Islet of Langerhans (tissue), 1 donor: ENCODE results near the gene DEDD2.

Experiments used
- FAIRE-seq: peaks from one replicate; lab custom pipeline; 2011; peaks lifted over from hg19 to GRCh38; lab: Jason Lieb, UNC

DEDD2 gene

DNA sequence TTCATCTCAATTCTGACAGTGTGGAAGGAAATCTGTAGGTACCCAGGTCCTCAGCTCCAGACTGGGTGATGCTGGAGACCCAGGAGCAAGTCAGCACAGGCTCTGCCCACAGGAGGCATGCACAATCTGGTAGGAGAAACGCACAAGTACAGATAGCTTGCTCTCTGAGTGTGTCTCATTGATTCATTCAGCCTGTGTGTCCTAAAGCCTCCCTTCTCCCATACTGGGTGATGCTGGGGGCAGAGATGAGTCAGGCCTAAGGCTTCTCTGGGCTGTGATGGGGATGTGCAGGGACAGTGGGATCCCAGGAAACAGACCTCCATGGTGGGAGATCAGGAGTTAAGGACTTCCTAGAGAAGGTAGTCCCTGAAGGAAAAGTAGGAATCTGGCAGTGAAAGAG, 9.4 kb upstream of the DEDD2 start:
- no peak for FAIRE-seq

DNA sequence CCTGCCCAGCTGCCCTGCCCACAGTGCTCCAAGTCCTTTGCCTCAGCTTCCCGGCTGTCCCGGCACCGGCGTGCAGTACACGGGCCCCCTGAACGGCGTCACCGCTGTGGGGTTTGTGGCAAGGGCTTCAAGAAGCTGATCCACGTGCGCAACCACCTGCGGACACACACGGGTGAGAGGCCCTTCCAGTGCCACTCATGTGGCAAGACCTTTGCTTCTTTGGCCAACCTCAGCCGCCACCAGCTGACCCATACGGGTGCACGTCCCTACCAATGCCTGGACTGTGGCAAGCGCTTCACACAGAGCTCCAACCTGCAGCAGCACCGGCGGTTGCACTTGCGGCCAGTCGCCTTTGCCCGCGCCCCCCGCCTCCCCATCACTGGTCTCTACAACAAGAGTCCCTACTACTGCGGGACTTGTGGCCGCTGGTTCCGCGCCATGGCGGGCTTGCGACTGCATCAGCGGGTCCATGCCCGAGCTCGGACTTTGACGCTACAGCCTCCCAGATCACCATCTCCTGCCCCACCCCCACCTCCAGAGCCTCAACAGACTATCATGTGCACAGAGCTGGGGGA, 8.3 kb upstream of the DEDD2 start:
- no peak for FAIRE-seq

DNA sequence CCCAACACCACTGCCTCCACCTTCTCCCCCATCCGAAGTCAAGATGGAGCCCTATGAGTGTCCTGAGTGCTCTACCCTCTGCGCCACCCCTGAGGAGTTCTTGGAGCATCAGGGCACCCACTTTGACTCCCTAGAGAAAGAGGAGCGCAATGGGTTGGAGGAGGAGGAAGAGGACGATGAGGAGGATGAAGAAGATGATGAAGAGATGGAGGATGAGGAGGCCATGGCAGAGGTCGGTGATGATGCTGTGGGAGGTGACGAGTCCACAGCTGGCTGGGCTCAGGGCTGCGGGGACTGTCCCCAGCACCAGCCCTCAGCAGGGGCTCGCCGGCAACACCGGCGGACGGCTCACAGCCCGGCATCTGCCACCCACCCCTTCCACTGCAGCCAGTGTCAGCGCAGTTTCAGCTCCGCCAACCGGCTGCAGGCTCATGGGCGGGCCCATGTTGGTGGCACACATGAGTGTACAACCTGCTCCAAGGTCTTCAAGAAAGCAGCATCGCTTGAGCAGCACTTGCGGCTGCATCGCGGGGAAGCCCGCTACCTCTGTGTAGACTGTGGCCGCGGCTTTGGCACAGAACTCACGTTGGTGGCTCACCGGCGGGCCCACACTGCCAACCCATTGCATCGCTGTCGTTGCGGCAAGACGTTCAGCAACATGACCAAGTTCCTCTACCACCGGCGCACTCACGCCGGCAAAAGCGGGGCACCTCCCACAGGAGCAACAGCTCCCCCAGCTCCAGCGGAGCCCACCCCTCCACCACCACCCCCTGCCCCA, 7.7 kb upstream of the DEDD2 start:
- no peak for FAIRE-seq

DNA sequence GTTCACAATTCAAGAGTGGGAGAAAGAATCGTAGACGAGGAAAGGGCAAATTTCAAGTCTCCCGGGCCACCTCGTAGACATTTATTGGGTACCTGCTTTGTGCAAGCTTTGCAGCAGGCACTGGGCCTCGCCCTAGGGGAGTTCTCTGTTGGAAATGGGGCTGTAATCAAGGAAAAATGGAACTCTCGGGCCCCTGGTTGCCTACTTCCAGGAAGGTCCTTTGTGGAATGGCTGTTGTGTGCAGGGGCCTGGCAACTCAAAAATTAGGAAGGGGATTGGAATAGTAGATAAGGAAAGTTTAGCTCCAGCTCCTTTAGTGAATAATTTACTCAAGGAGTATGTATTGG, 3.2 kb upstream of the DEDD2 start:
- FAIRE-seq, result no peak

DNA sequence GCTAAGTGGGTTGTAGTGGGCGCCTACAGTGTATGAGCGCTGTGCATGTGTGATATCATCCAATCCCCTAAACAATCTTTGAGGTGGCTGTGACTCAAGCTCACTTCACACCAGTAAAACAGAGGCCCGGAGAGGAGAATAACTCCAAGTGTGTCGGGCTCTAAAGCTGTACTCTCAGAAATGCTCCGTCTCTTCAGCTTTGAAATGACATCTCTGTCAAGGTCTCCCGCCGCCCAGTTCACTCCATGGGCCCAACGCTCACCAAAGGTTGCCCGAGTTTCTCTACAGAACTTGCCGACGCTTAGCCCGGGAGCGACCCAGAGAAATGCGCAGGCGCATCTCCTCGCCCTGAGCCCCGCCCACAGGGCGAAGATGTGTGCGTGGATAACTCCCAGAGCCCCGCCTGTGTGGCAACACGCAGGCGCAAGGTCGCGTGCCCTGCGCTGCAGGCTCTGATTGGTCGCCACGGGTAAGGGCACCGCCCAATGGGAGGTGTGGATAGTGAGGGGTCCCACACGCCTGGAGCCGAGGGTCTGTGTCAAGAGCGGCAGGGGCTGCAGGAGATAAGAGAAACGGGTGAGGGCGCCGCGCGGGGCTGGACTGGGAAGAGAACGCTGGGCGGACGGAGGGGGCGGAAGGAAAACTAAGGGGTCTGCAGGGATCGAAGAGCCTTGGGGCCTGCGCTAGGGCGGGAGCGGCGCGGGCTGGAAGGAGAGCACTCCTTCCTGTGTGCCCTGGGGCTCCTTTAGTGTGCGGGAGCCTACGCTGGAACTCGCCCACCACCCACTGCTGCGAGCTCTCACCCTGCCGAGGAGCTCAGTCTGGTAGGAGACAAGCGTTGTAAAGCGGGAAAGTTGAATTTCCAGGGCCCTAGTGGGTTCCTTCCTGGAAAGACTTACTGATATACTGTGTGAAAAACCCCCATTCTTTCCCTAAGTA, 2.6 kb upstream of the DEDD2 start, which contains the start of gene ZNF526:
TSS of gene ZNF526 (plus strand) at position 501 of the 939 bp plus-strand sequence. CDS start 4,092 bp downstream, outside the sequence.
- FAIRE-seq, result no peak

DNA sequence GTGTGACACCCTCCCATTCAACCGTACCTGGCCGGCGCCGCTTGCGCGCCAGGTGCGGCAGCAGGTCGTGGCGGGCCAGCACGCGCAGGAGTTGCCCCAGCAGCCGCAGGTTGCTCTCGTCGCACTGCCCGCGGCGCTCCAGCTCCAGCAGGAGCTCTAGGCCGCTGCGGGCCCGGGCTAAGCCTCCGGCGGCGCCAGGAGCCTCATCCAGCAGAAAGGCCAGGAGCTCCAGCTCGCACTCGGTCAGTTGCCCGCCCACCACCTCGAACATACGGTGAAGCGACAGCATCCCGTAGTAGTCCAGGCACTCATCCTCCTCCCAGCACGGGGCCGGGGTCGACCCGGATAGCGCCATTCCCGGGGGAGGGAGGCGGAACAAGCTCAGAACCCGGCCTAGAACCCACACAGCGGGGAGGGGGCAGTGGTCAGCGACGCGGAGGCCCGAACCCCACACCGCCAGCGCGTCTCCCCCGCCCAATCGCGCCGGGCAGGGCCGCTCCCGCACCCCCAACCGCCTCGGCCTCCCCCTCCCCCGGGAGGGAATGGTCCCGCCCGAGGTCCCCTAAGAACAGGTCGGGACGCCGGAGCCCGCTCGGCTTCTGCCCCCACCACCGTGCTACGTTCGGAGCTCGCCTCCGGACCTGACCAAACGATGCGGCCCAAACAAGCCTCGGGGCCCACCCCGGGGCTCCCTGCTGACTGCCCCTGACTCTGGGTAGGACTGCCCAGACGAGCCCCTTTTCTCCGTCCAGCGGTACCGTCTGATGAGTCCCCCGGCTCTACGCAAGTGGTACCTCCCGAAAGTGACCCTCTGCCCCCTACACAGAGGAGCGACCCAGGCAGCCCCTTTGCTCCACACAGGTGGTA, 591 bp downstream of the DEDD2 start:
- FAIRE-seq, result no peak

DNA sequence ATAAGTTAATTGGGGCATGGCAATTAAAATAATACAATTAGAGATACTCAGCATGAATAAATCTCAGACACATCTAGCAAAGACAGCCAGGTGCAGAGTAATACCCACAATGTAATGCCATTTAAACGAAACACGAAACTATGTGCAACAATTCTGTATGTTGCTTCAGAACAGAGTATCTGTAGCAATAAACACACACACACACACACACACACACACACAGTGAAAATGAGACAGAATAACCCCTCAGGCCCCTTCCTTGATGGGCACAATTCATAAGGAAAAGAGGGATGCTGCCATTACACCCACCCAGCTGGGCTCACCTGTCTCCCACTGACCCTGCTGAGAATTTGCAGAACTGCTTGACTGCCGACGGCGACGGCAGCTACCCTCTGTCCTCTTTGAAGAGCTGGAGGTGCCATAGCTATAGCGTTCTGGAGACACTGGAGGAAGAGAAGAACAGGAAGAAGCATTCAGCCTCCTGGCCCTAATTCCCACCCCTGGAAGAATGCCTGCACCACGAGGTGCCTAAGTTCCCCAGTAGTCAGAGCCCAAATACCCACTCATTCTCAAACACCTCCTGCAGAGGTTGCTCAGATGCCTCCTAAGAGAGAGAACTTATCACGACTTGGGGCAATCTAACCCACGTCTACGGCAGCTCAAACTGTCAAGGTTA, 2.5 kb downstream of the DEDD2 start:
- no peak for FAIRE-seq

DNA sequence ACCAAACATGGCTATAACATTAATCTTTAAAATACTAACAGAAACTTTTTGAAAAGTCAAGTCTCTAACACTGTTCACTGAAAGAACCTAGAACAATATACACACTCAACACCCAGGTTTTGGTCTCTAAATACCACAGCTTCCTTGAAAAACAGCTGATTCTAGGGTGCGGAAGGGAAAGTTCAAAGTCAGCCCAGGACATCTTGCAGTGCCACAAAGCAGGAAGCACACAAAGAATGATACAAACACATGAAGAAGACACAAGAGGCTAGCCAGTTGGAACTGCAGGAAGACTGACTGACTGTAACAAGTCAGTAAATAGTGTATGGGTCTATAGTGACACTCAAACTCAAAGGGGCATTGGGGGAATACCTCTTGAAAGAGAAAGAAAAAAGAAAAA, 4.6 kb downstream of the DEDD2 start:
- FAIRE-seq, result no peak

DNA sequence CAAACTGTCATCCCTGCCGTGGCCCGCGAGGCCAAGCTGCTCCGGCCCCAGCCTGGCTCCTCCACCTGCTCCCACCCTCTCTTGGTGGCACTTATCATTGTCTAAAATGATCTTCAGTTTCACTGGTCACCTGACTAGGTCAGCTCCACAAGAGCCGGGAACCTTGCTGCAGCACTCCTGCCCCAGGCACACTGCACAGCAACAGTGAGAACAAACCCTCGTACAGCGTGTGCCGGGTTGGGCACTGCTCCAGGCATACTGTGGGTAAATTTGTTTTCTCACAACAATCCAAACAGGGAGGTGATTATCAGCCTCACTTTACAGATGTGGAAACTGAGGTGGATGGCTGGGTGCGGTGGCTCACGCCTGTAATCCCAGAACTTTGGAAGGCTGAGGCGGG, 8.9 kb downstream of the DEDD2 start:
- FAIRE-seq, result no peak

DNA sequence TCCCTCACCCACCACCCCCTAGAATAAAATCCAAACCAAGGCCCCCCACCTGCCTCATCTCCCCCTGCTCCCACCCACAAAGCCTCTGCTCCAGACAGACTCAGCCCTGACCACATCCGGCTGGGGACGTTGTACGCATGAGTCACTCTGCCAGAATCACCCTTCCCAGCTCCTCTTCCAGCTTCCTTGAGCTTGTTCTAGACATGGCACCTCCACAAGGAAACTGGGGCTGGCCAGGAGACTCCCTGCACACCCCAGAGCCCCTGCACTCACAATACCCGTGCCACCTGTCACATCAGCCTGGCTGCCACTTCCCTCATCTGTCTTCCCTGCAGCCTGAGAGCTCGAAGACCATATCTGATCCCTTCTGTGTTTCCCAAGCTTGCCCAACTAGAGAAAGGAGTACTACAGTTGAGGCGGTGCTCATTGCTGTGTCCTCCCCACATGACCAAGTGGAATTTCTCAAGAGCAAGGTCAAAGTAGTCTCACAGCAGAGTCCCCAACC, 9.7 kb downstream of the DEDD2 start:
- no peak for FAIRE-seq

DNA sequence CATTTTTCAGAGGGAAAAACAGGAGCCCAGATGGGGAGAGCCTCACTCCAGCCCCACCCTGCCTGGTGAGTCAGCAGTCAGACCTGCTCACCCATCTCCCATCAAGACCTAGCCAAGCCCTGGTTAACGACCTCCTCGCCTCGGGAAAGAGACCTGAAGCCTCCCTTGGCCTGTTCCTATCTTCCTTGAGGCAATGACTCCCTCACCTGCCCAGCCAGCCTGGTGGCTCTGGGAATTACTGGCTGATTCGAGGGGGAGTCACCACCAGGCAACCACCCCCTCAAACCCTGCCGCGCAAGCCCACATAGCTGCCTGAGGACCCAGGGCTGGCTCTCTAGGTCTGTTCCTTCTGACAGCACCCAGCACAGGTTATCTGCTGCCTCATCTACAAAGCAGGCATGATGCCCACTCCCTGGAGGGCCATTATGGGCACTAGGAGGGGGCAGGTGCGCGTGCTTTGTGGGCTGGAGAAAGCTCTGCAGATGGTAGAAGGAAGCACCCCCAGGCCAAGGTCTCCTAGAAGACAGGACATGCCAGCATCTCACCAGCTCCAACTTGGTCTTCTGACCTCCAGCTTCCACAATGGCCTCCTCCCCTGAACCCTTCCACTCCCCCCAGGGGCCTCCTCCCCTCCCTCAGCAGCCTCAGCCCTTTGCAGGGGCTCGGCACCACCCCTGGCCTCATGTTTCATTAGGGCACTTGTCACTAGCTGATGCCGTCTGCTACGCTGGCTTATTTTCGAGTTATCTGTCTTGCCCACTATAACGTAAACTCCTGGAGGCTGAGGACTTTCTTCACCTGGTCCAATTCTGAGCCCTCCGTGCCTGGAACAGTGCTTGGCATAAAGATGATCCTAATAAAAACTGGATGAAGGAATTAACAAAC, 10.4 kb downstream of the DEDD2 start:
- no peak for FAIRE-seq

DNA sequence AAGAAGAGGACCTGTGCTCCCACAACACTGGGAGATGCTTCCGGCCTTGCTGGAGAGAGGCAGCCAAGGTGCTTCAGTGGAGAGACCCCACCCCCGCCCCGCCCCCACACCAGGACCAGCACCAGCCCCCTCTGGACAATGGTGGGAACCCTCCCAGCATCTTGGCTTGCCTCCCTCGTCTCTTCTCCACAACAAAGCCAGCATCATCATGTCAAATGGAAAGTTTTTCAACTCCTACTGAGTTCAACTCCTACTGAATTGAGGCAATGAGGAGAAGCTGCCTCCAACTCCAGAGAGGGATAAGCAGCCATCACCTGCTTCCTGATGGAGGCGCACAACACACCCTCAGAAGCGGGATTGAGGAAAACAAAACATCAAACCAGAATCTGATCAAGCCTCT, 12.8 kb downstream of the DEDD2 start:
- no peak for FAIRE-seq

DNA sequence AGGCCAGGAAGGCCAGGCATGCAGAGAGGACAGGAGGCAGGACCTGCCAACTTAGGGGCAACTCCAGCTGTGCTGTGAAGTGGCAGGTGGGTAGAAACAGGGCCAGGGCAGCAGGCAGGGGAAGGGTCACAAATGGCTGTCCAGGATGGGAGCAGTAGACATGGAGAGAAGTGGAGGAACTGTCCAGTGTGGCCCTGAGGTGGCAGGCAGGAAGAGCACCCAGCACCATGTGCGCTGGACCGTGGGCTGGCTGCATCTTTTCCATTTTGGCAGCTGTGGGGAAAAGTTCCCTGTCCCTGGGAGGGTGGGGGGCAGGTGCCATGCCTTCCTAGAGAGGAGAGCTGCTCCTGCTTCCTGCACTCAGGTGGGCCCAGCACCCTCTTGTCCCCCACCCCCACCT, 13.8 kb downstream of the DEDD2 start:
- no peak for FAIRE-seq

DNA sequence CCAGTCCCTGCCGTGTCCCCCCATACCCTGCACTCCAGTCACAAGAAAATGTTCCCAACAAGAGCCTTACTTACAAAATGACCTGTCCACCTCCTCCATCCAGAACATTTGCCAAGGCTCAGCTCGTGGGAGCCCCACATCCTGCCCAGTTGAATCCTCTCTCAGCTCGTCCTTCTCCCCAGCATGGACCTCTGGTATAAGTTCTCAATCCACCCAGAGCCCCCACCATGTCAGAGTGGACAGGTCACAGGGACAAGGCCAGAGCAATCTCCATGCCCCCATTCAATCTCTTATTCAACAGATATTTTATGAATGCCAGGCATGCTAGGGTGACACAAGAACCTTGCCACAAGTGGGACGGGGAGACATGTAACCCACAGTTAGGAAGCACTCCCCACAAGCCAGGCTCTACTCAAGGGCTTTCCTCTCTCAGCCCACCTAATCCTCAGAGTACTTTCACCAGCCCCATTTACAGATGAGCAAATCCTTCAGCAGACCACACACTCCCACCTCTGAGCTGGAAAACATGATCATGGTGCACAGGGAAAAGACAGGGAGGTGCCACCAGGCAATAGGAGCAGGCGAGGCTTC, 15.1 kb downstream of the DEDD2 start:
- no peak for FAIRE-seq

DNA sequence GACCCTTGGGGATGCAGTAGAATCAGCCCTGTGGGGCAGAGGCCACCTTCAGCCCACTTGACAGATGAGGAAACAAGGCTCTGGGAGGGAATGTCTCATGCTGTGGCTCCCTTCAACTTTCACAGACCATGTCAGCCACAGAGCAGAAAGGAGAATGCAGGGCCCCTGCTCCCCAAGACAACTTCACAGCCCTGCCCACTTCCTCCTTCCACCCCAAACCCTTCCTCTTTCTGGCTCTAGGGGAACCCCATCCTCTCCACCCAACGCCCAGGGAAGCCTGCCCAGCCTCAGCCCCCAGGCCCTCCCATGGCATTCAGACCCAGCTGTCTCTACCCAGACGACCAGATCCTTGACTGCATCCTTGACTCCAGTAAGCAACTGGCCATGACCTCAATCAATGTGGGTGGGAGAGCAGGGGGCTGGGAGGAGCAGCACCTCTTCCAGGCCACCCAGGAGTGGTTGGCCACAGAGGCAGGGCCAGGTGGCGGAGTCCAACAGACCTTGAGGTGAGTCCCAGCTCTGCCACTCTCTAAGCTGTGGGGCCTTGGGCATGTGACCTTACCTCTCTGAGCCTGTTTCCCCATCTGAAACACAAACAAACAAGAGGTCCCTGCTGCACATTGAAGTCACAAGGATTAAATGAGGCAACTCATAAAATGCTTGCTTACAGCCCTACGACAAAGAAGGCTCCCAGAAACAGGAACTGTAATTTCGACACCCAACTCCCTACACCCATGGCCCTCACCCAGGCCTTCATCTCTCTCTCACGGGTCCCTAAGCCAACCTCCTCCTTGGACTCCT, 15.8 kb downstream of the DEDD2 start:
- FAIRE-seq, result no peak

DNA sequence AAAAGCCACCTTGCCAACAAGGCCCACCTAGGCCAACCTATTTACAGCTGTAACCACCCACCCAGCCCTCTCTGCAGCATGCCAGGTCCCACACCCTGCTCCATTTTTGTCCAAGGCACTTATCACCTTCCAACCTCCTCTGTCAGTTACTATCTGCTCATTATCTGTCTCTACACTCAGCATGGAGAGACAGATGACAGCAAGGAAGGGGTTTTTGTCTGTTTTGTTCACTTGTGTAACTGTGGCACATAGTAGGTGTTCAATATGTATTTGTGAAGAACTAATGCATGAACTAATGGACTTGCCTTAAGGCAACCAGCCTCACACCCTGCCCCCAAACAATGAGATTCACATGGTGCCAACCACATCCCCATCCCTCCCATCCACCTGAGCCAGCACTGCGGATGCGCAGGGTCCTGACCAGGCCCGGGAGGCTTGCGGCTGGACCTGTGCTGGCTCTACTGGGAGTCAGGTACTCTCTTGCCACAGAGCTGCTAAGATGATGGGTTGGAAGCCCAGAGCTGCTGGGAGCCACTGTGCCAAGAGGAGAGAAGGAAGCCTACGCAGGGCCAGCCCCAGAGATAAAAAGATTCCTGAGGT, 17.3 kb downstream of the DEDD2 start:
- no peak for FAIRE-seq

DNA sequence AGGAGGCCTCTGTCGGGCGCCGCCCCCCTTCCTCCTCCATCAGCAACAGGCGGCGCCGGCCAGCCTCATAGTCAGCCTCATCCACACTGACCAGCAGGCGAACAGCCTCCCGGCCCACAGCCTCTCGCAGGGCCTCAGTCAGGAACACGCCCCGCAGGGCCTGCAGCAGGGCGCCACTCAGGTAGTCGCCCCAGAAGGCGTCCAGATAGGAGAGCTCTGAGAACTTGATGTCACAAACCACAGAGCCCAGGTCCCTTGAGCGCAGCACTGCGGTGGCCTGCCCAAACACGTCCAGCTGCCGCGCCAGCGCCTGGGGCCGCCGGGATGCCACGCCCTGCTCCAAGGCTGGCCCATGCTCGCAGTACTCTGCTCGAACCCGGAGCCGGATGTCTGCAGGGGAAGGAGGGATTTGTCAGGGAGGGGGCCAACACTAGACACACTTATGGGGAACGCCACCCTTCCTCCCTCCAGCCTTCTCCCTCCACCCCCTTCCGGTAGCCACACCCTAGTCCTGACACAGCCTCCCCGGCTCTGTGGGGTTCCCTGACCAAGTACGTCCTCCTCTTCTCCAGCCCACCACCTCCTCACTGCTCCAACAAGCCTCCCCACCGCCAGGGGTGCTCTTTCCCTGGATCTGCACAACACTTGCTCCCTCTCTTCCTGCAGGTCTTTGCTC, 17.9 kb downstream of the DEDD2 start:
- FAIRE-seq, result no peak
